K562 (cell line): ENCODE results near the gene GAPDHS. TPM values are rescaled to one million over a fixed set of nuclear protein-coding genes. Genes with fewer than 3 reads are reported as not detected.

Source experiments
- BMI1 ChIP-seq: fragments of 150-350 bp; IDR thresholded peaks from 2 replicates; pipeline ENCODE4 v1.6.1; 2014; ENCODE audit warnings: low read length
- FOXK2 ChIP-seq, 2 experiments: fragments of 450-650 bp; IDR thresholded peaks in 1 of 2; conservative IDR thresholded peaks in 1 of 2; 2 replicates each; pipeline ENCODE4 v1.6.1; 2016; ENCODE audit warnings: low read depth in 2 of 2, mild to moderate bottlenecking in 1 of 2
- GATA2 ChIP-seq: sonication (generic); formaldehyde crosslinking; IDR thresholded peaks from 2 replicates; pipeline ENCODE4 v1.4.0; 2020; ENCODE audit warnings: mild to moderate bottlenecking, missing genetic modification reagents
- KAT2B ChIP-seq: IDR thresholded peaks from one replicate; pipeline ENCODE4 v1.6.1; 2012; ENCODE audit warnings: low read depth, mild to moderate bottlenecking, control low read depth, inconsistent platforms, low read length, moderate library complexity
- KDM5B ChIP-seq: fragments of 200-600 bp; sonication (generic); IDR thresholded peaks from 2 replicates; pipeline ENCODE4 v1.6.1; 2012; ENCODE audit warnings: low read depth, mild to moderate bottlenecking, moderate library complexity, low read length, control low read depth, inconsistent platforms; ENCODE audit not compliant: insufficient replicate concordance
- MCM2 ChIP-seq: fragments of 450-650 bp; IDR thresholded peaks from 2 replicates; pipeline ENCODE4 v1.6.1; 2017; ENCODE audit warnings: low read depth, mild to moderate bottlenecking
- NFIX ChIP-seq: fragments of 250-450 bp; sonication (Bioruptor Pico); IDR thresholded peaks from 2 replicates; pipeline ENCODE4 v1.4.0; 2020; ENCODE audit warnings: low read depth, mild to moderate bottlenecking, moderate library complexity
- RBM25 ChIP-seq: fragments of 200-400 bp; formaldehyde crosslinking; IDR thresholded peaks from 2 replicates; pipeline ENCODE4 v1.6.1; 2018; ENCODE audit warnings: low read length, low read depth, moderate library complexity; ENCODE audit not compliant: severe bottlenecking
- SMARCC2 ChIP-seq: fragments of 450-650 bp; IDR thresholded peaks from 2 replicates; pipeline ENCODE4 v1.6.1; 2017; ENCODE audit warnings: antibody characterized with exemption, moderate library complexity, mild to moderate bottlenecking, low read depth
- SRSF1 ChIP-seq: fragments of 200-400 bp; formaldehyde crosslinking; IDR thresholded peaks from 2 replicates; pipeline ENCODE4 v1.6.1; 2017; ENCODE audit warnings: mild to moderate bottlenecking, low read depth, low read length, moderate library complexity
- ZBTB7A ChIP-seq: IDR thresholded peaks from 2 replicates; pipeline ENCODE4 v1.6.1; 2011; ENCODE audit warnings: low read depth, mild to moderate bottlenecking, low read length, moderate library complexity, borderline replicate concordance; ENCODE audit not compliant: control insufficient read depth
- ZFP1 ChIP-seq: fragments of 450-650 bp; formaldehyde crosslinking; IDR thresholded peaks from 2 replicates; pipeline ENCODE4 v1.4.0; 2020; ENCODE audit warnings: mild to moderate bottlenecking, mixed read lengths
- ZNF668 ChIP-seq: fragments of 250-450 bp; sonication (Bioruptor Pico); IDR thresholded peaks from 2 replicates; pipeline ENCODE4 v1.8.0; 2022; ENCODE audit warnings: mild to moderate bottlenecking, inconsistent platforms
- polyA plus RNA-seq, 8 experiments: library from polyadenylated mRNA; depleted of rRNA in 4 of 8; stranded (reverse) in 5 of 8; unstranded in 3 of 8; fragments of >200 nt; fragmentation: Nextera tagmentation in 2 of 8; fragmentation: Illumina TruSeq in 1 of 8; extraction: Ambion mirVana in 2 of 8; extraction: Trizol in 1 of 8; gene quantifications; 2 replicates each; pipeline versions ENCODE4 v1.2.1 to v1.2.3, GENCODE V29; 2011 to 2014; ENCODE audit warnings: inconsistent platforms in 1 of 8, missing spikeins in 1 of 8
- total RNA-seq, 7 experiments: library from RNA; depleted of rRNA in 6 of 7; stranded (reverse); fragments of >200 nt in 6 of 7; fragmentation: Illumina TruSeq in 2 of 7; extraction: Trizol in 2 of 7; gene quantifications; 2 replicates each; pipeline versions ENCODE4 v1.2.1 to v1.2.3, GENCODE V29; 2011 to 2021; ENCODE audit warnings: low replicate concordance in 1 of 7
- TF ChIP-seq, protein P1 (sequence below): sonication (generic); IDR thresholded peaks from 2 replicates; pipeline ENCODE4 v1.6.1; 2016
- TF ChIP-seq, protein P2 (sequence below): fragments of 250-450 bp; sonication (Bioruptor Pico); IDR thresholded peaks from 2 replicates; pipeline ENCODE4 v1.8.0; 2021; ENCODE audit warnings: mild to moderate bottlenecking, moderate library complexity
- TF ChIP-seq, protein P3 (sequence below): IDR thresholded peaks from 2 replicates; pipeline ENCODE4 v1.6.1; 2011; ENCODE audit warnings: borderline replicate concordance, low read depth, mild to moderate bottlenecking, moderate library complexity, low read length; ENCODE audit not compliant: insufficient read depth, poor library complexity, severe bottlenecking
- TF ChIP-seq, protein P4 (sequence below), 2 experiments: fragments of 250-450 bp in 1 of 2; fragments of 450-650 bp in 1 of 2; sonication (Bioruptor Pico) in 1 of 2; IDR thresholded peaks; 2 replicates each; pipeline versions ENCODE4 v1.6.1 to v1.8.0; 2016 to 2021; ENCODE audit warnings: mild to moderate bottlenecking in 2 of 2, moderate library complexity in 2 of 2, missing compliant biosample characterization in 1 of 2, missing genetic modification characterization in 1 of 2
- TF ChIP-seq, protein P5 (sequence below): fragments of 200-400 bp; formaldehyde crosslinking; IDR thresholded peaks from 2 replicates; pipeline ENCODE4 v1.6.1; 2017; ENCODE audit warnings: mild to moderate bottlenecking, low read depth, low read length, moderate library complexity

Gene GAPDHS
- total and polyA plus RNA-seq, 9 of the 15 experiments (the other 6 are each of a cell fraction or from before 2014, with no cell fraction given): 0.08 to 0.12 TPM; not detected in 7

DNA sequence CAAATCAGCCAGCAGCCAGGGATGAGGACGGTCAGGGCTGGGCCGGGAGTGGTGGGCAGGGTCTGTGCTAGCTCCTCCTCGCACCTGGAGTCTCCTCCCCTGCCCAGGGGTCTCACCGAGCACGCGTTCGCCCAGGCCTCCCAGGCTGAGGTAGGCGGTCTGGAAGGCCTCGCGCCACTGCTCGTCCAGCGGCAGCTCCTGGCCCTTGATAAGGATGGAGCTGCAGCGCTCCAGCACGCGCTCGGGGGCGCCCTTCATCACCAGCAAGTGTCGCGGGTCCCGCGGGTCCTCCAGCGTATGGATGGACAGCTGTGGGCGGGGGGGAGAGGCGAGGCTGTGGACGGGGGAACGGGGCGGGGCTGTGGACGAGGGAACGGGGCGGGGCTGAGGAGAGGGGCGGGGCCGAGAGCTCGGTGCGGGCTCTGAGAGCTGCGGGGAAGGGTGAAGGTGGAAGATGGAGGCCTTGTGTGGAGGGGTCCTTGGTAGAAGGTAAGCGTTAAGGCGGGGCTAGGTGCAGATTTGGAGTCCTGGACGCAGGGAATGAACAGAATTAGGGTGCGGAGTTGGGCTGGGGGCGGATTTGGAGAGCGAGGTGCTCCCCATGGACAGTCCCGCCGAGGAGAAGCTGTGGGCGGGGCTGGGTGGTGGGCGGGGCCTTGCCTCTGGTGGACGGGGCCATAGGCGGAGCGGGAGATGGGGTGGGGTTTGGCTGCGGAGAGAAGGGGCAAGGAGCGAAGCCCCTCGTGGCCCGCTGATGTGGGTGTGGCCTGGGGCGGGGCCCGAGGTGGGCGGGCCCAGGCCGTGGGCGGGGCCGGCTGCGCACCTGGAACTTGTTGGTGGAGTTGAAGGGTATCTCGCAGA lies 24.5 kb downstream of the GAPDHS start (continued):
- TF ChIP-seq, protein P1, sequence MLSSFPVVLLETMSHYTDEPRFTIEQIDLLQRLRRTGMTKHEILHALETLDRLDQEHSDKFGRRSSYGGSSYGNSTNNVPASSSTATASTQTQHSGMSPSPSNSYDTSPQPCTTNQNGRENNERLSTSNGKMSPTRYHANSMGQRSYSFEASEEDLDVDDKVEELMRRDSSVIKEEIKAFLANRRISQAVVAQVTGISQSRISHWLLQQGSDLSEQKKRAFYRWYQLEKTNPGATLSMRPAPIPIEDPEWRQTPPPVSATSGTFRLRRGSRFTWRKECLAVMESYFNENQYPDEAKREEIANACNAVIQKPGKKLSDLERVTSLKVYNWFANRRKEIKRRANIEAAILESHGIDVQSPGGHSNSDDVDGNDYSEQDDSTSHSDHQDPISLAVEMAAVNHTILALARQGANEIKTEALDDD: no peak
- TF ChIP-seq, protein P2, sequence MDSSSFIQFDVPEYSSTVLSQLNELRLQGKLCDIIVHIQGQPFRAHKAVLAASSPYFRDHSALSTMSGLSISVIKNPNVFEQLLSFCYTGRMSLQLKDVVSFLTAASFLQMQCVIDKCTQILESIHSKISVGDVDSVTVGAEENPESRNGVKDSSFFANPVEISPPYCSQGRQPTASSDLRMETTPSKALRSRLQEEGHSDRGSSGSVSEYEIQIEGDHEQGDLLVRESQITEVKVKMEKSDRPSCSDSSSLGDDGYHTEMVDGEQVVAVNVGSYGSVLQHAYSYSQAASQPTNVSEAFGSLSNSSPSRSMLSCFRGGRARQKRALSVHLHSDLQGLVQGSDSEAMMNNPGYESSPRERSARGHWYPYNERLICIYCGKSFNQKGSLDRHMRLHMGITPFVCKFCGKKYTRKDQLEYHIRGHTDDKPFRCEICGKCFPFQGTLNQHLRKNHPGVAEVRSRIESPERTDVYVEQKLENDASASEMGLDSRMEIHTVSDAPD (CRISPR knock-in tag): no peak
- TF ChIP-seq FOXK2 (conservative IDR thresholded peaks at IDR 0.05 in 1 of 2, IDR thresholded peaks at IDR 0.05 in 1 of 2; ENCODE audit: low read depth in 2 of 2): no peak
- no peak for TF ChIP-seq KAT2B
- TF ChIP-seq SRSF1: no peak
- TF ChIP-seq MCM2: no peak
- TF ChIP-seq KDM5B: no peak
- TF ChIP-seq RBM25: no peak
- TF ChIP-seq, protein P3, sequence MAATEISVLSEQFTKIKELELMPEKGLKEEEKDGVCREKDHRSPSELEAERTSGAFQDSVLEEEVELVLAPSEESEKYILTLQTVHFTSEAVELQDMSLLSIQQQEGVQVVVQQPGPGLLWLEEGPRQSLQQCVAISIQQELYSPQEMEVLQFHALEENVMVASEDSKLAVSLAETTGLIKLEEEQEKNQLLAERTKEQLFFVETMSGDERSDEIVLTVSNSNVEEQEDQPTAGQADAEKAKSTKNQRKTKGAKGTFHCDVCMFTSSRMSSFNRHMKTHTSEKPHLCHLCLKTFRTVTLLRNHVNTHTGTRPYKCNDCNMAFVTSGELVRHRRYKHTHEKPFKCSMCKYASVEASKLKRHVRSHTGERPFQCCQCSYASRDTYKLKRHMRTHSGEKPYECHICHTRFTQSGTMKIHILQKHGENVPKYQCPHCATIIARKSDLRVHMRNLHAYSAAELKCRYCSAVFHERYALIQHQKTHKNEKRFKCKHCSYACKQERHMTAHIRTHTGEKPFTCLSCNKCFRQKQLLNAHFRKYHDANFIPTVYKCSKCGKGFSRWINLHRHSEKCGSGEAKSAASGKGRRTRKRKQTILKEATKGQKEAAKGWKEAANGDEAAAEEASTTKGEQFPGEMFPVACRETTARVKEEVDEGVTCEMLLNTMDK: peak; percentile 85
- no peak for TF ChIP-seq SMARCC2
- TF ChIP-seq, protein P4, sequence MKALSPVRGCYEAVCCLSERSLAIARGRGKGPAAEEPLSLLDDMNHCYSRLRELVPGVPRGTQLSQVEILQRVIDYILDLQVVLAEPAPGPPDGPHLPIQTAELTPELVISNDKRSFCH (CRISPR knock-in tag; IDR thresholded peaks at IDR 0.05): no peak
- TF ChIP-seq, protein P4 (tag; IDR thresholded peaks at IDR 0.05): no peak
- TF ChIP-seq NFIX (CRISPR knock-in tag): no peak
- no peak for TF ChIP-seq ZFP1 (CRISPR knock-in tag)
- TF ChIP-seq ZNF668 (CRISPR knock-in tag): no peak
- peak; percentile 95 for TF ChIP-seq ZBTB7A
- no peak for TF ChIP-seq BMI1
- 0 out of 2 replicates have a peak, but pooled peaks have one; percentile 21 for TF ChIP-seq GATA2 (CRISPR knock-in tag)
- TF ChIP-seq, protein P5, sequence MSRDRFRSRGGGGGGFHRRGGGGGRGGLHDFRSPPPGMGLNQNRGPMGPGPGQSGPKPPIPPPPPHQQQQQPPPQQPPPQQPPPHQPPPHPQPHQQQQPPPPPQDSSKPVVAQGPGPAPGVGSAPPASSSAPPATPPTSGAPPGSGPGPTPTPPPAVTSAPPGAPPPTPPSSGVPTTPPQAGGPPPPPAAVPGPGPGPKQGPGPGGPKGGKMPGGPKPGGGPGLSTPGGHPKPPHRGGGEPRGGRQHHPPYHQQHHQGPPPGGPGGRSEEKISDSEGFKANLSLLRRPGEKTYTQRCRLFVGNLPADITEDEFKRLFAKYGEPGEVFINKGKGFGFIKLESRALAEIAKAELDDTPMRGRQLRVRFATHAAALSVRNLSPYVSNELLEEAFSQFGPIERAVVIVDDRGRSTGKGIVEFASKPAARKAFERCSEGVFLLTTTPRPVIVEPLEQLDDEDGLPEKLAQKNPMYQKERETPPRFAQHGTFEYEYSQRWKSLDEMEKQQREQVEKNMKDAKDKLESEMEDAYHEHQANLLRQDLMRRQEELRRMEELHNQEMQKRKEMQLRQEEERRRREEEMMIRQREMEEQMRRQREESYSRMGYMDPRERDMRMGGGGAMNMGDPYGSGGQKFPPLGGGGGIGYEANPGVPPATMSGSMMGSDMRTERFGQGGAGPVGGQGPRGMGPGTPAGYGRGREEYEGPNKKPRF: no peak
